HUDEP-2 (cell line): ENCODE data around the gene RETREG3.
"Not testable (repeated sequence)": the region's sequence is repeated elsewhere in the genome, so short reads cannot be mapped to it uniquely, and the experiment has no call there.

Experiments
- DNase-seq, 76 experiments: peaks; one replicate each; lab custom pipeline; 2025; ENCODE audit not compliant: unreplicated experiment in 76 of 76; lab: John Stamatoyannopoulos, UW

RETREG3 gene

GRCh38 chr17:42554250-42555121 lies 54.7 kb downstream of the RETREG3 start:
- DNase-seq, result peak in 62 of 76 experiments; percentile 9 to 73 (median 47)

DNA sequence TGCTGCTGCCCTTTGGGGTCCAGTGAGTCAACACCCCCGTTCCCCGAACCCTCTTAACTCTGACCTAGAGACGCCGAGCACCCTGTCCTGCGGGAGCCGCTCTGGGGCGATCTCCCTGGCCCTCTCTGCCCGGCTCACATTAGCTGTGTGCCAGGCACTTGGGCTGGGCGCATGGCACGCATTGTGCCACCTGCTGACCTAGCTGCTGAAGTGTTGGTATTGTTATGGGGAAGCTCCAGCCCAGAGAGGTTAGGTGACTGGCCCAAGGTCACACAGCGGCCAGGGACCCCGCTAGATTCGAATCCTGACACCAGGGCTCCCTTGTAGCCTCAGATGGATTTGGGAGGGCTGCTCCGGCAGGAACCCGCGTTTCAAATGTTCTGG lies 55.3 kb downstream of the RETREG3 start:
- DNase-seq, result peak in 13 of 76 experiments; percentile 5 to 41 (median 29)

- DNase-seq, result no peak
Measured at GRCh38 chr17:42553161-42553818, 55.9 kb downstream of the RETREG3 start.

DNA sequence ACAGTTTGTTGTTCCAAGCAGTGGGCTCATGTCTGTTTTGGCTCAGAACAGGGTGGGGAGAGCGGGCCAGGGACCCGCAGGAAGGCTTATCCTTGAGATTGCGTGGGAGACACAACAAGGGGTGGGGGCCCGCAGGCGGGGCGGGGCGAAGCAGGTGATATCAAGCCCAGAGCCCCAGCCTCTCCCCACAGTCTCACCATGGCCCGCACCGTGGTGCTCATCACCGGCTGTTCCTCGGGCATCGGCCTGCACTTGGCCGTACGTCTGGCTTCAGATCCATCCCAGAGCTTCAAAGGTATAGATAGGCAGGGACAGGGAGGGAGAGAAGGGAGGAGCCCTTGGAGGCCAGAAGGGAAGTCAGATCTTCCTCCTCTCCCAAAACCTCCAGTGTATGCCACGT lies 56.4 kb downstream of the RETREG3 start, which contains the start of gene HSD17B1:
HSD17B1 (plus strand) TSS at position 188 of the 400 bp plus-strand sequence; CDS start at position 199, 11 bp downstream.
- not testable (repeated sequence) for DNase-seq

DNA sequence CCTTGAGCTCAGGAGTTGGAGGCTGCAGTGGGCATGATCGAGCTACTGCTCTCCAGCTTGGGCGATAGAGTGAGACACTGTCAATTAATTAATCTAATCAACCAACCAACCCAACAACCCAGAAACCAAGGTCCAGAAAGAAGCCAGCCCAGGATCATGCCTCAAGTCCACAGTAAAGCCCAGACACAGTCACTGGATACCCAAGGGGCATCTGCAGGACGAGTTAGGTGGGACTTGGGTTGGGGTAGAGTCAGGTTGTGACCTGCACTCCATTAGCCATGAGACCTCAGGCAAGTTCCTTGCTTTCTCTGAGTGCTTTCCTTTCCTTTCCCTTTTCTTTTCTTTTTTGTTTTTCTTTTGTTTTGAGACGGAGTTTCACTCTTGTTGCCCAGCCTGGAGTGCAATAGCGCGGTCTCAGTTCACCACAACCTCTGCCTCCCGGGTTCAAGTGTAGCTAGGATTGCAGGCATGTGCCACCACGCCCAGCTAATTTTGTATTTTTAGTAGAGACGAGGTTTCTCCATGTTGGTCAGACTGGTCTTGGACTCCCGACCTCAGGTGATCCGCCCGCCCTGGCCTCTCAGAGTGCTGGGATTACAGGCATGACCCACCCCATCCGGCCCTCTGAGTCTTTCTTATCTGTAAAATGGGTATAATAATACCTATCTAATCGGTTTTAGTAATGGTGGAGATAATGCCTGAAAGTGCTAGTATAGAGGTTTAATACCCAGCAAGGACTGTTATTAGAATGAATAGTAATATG lies 60.0 kb downstream of the RETREG3 start:
- no peak for DNase-seq

GRCh38 chr17:42548070-42548837 lies 60.9 kb downstream of the RETREG3 start:
- DNase-seq, result peak in 6 of 76 experiments; percentile 11 to 41 (median 23)

DNA sequence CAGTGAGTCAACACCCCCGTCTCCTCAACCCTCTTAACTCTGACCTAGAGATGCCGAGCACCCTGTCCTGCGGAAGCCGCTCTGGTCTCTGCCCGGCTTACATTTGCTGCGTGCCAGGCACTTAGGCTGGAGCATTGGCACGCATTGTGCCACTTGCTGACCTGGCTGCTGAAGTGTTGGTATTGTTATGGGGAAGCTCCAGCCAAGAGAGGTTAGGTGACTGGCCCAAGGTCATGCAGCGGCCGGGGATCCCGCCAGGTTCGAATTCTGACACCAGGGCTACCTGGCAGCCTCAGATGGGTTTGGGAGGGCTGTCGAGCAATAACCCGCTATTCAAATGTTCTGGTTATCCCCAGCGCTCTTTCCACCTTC lies 61.5 kb downstream of the RETREG3 start:
- no peak for DNase-seq

DNA sequence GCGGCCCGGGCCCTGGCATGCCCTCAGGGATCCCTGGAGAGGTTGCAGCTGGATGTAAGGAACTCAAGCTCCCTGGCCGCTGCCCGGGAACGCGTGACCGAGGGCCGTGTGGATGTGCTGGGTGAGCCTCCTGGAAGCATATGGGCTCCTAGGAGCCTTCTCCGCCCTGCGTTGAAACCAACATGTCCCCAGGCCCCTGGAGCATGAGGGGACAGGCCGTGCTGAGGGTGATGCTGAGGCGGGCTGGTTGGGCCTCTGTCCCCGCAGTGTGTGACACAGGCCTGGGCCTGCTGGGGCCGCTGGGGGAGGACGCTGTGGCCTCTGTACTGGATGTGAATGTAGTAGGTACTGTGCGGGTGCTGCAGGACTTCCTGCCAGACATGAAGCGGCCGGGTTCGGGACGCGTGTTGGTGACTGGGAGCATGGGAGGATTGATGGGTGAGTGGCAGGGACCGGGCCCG lies 62.1 kb downstream of the RETREG3 start:
- no peak for DNase-seq

GRCh38 chr17:42545755-42546505 lies 63.2 kb downstream of the RETREG3 start:
- not testable (repeated sequence) for DNase-seq

DNA sequence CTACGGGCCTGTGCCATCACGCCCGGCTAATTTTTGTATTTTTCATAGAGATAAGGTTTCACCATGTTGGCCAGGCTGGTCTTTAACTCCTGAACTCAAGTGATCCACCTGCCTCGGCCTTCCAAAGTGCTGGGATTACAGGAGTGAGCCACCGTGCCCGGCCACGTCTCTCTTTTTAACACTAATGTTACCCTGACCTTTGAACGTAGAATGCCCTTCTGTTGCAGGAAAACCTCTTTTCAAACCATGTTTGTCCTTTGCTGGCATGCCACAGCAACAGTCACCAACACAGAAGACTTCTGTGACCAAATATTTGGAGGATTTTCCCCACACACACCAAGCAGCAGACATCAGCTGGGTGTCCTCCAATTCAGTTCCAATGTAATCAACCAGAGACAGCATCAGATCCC lies 64.3 kb downstream of the RETREG3 start:
- DNase-seq, result no peak

- DNase-seq, result no peak
Measured at GRCh38 chr17:42543190-42544079, 65.7 kb downstream of the RETREG3 start.

GRCh38 chr17:42541041-42541833 lies 67.9 kb downstream of the RETREG3 start:
- no peak for DNase-seq

GRCh38 chr17:42540558-42540957 lies 68.6 kb downstream of the RETREG3 start:
- DNase-seq, result not testable (repeated sequence)

DNA sequence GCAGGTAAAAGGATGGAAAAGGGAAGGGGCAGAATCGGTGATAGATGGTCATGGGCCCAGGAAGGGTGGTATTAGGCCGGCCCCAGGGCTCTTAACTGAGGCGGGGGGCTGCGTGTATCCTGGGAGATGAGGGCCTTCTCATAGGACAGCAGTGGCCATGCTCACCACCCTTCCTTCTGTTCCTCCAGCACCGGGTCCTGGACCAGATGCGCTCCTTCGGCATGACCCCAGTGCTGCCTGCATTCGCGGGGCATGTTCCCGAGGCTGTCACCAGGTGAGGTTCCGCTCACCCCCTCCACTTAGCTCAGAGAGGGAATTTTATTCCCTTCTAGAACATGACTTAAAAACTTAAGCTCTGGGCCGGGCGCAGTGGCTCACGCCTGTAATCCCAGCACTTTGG lies 70.7 kb downstream of the RETREG3 start:
- DNase-seq, result no peak

DNA sequence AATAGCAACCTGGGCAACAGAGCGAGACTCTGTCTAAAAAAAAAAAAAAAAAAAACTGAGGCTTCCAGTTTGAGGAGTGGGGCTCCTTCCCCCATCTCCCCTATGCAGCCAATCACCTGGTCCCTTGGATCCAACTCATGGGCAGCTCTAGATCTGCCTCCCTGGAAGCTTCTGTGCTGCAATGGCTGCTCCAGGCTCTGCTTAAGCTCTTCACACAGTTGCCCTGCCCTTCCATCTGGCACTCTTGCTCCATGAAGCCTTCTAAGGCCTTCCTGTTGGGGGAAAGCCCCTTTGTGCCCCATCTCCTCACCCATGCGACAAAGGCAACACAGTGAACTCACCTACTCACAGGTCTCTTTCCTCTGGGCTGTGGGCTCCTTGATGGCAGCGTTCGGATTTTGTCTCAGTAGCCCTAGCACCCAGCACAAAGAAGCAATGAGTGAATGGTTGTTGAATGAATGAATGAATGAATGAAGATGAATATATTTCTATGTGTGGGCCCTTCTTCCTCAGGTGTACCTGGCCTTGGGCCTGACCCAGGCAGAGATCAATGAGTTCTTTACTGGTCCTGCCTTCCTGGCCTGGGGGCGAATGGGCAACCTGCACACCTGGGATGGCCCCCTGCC lies 71.2 kb downstream of the RETREG3 start:
- no peak for DNase-seq

DNA sequence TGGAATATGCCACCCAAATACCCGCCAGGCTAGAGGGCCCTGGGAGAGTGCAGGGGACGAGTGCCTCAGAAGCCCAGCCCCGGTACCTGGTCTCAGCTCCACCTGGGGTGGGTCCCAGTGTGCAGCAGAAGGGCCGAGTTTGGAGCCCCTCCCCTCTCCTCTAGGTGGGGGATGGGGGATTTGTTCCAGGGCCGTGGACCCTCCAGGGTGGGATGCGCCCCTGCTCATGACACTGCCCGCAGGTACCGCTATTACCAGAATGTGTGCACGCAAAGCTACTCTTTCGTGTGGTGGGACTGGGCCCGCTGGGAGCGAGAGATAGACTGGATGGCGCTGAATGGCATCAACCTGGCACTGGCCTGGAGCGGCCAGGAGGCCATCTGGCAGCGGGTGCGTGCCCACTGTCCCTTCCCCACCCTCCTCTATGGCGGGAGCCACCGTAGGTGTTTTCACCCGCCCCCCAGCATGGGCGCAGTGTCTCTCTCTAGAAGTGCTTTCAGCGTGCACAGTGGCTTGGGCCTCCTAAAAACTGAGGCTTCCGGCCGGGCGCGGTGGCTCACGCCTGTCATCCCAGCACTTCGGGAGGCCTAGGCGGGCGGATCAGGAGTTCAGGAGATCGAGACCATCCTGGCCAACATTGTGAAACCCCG lies 71.9 kb downstream of the RETREG3 start:
- DNase-seq, result no peak
